ENCODE results near the gene OPCML.

Gene OPCML

GRCh38 chr11:133541021-133541719, 8.9 kb upstream of the OPCML start:
- DNase-seq (ENCODE audit: low read depth in 2 of 2, low spot score in 1 of 2), result no peak

GRCh38 chr11:133536198-133536597, 3.9 kb upstream of the OPCML start:
- DNase-seq (ENCODE audit: low read depth in 2 of 2, low spot score in 1 of 2), result no peak

DNA sequence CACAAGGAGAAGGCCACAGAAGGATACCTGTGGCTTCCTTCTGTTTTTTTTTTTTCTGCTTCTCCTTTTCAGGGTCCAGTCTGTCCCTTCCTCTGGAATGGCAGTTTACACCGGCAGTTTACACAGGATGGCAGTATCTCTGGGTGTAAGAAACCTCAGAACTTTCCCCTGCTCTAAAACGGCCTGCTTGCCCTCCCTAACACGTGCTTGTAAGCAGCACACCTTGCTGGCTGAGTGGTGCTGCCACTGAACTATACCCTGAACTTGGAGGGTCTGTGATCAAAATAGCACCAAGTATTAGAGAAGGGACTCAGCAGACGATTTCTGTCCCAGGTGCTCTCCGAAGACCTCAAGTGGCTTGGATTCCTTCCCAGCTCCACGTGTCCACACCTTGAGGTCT, 904 bp upstream of the OPCML start:
- no peak for DNase-seq (ENCODE audit: low read depth in 2 of 2, low spot score in 1 of 2)

DNA sequence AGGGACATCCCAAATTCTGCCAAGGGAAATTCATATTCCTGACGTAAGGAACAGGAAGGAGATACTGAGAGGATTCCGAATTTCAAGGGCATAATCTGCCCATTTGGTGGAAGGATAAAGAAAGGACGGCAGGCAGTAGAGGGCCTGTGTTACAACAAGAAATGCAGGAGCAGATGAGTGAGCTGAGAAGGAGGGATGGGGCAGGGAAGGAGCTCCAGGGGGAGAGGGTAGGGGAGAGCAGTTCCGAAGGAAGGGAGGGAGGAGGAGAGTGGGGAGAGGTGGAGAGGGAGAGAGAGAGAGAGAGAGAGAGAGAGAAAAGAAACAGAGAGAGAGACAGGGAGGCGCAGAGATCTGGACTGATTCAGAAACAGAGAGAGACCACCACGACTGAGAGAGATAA, 843 bp downstream of the OPCML start:
- no peak for DNase-seq (ENCODE audit: low read depth in 2 of 2, low spot score in 1 of 2)

DNA sequence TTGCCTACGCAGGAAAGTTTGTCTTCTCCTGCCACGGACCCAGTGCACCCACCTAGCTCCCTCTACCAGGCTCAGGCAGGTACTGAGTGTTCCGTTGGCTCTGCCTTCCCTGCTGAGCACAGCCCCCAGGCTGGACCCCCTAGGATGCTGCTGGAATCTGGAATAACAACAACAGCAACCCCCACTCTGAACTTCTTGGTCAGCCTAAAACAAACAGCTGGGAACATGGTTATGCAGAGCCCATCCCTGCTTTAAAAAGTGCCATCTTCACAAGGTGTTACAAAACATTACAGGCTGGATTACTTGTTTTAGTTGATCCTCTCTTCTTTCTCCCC, 1.8 kb downstream of the OPCML start:
- no peak for DNase-seq (ENCODE audit: low read depth in 2 of 2, low spot score in 1 of 2)

- DNase-seq (ENCODE audit: low read depth in 2 of 2, low spot score in 1 of 2), result no peak
Measured at GRCh38 chr11:133529807-133530500, 2.3 kb downstream of the OPCML start.

DNA sequence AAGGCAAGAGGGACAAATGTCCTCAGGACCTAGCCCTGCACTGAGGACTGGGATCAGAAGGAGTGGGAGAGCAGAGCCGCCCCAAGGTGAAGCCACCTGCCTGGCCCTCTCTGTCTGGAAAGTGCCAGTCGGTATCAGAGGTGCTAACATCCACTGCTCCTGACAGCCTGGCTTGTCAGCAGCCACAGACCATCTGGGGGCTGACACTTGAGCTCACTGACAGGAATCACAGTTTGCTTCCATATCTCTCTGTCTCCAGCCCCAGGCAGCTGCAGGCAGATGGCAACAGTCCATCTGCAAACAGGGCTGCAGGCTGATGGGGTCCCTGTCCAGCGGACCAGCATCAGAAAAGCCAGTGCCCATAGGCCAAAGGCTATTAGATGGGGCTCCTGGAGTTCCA, 5.5 kb downstream of the OPCML start:
- no peak for DNase-seq (ENCODE audit: low read depth in 2 of 2, low spot score in 1 of 2)

DNA sequence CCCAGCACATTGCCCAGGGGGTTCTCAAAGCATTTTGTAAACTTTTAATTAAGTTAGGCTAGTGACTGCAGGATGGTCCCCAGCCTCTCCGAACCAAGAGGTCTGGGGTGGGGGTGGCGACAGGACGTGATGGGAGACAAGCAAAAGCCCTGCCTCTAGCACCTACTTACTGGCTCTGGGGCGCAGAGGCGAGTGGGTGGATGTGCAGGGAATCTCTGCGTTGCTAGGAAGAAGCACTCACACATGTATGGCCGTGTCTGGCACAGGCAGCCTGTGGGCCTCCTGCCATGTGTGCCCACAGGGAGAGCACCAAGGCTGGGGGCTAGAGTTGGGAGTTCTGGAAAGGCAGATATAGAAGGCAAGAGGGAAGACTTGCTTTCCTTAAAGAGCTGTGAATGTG, 6.3 kb downstream of the OPCML start:
- no peak for DNase-seq (ENCODE audit: low read depth in 2 of 2, low spot score in 1 of 2)

DNA sequence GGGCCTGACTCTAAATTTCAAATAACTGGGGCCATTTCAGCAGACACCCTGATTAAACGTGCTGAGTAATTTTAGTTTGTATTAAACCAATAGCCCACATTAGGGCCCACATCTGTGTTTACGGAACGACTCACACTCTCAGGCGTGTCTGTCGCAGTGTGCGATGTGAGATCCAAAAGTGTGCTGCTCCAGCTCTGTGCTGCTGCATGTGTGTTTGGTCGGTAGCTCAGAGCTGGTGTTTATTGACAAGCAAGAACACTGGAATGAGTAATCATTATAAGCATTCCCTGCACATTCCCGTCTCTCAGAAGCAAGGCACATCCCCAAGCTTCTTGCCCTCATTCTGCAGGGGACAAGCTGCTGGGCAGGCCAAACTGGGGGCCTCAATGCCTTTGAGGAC, 7.8 kb downstream of the OPCML start:
- DNase-seq (ENCODE audit: low read depth in 2 of 2, low spot score in 1 of 2), result no peak

- no peak for DNase-seq (ENCODE audit: low read depth in 2 of 2, low spot score in 1 of 2)
Measured at GRCh38 chr11:133522344-133522743, 10.0 kb downstream of the OPCML start.

DNA sequence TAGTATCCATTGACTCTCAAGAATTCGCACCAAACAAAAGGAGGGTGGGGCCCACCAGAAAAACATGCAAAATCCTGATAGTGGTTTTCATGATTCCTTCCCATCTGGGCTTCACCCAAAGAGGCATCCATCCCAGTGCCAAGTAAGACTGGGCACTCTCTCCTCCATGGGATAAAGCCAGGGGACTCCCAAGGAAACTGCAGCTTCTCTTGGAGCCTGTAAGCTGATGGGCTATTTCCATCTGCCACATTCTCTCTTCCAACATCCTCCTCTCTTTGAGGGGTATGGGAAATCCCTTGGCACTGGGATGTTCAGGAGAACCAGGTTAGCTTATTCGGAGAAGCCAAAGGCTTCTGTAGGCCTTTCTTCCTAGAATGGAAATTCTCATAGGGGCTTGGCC, 10.8 kb downstream of the OPCML start:
- DNase-seq (ENCODE audit: low read depth in 2 of 2, low spot score in 1 of 2), result no peak

DNA sequence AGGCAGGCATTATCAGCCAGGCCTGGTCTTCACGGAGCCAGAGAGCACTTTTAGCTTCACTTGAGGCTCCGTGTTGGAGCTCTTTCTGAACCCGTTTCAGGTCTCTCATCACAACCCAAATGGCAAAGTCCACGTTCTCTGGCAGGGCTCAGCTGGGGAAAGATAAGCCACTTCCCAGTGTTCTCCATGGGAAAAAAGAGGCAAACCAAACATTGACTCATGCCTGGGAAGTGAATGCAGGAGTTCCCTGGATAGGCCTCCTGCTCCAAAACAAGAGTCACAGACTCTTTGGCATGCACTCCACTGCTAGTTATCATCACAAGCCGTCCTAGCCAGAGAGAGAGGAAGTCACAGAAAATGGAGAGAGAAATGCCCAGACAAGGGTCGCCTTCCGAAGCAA, 11.6 kb downstream of the OPCML start:
- no peak for DNase-seq (ENCODE audit: low read depth in 2 of 2, low spot score in 1 of 2)

GRCh38 chr11:133519560-133519959, 12.7 kb downstream of the OPCML start:
- no peak for DNase-seq (ENCODE audit: low read depth in 2 of 2, low spot score in 1 of 2)

DNA sequence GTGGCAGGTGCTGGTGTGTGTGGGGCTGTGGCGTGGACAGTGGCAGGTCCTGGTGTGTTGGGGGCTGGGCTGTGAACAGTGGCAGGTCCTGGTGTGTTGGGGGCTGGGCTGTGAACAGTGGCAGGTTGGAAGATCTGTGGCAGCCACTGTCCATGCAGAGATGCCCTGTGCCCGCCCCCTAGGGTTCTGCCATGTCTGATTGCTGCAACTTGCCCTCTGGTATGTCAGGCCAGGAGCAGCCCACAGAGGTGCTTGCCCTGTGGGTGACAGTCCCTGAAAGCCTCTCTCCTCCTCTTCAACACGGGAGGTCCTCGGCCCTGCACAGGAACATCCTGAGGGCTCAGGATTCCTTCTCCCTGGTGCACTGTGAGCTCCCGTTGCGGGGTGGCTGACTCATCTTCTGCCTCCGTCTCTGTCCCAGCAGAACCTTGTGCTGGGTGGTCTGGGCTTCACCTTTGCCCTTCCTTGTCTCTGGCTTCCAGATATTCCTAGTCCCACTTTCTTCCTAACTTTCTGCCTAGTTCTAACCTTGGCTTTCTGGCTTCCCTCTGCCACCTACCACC, 13.5 kb downstream of the OPCML start:
- no peak for DNase-seq (ENCODE audit: low read depth in 2 of 2, low spot score in 1 of 2)

DNA sequence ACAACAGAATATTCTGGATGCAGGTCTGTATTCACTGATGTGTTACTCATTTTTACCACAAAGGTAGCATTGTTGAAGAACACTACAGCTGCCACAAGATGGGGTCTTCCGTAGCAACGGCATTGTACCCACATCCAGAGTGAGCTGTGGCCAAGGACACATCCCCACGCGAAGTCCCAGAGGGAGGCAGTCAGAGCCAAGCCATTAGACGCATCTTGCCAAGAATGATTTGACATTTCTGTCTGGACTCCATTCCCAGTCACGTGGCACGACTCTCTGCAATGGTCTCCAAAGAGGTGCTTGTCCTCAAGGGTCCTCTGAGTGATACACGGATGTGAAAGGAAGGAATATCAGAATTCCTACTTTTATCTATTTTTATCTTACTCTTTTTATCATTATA, 15.5 kb downstream of the OPCML start:
- no peak for DNase-seq (ENCODE audit: low read depth in 2 of 2, low spot score in 1 of 2)

DNA sequence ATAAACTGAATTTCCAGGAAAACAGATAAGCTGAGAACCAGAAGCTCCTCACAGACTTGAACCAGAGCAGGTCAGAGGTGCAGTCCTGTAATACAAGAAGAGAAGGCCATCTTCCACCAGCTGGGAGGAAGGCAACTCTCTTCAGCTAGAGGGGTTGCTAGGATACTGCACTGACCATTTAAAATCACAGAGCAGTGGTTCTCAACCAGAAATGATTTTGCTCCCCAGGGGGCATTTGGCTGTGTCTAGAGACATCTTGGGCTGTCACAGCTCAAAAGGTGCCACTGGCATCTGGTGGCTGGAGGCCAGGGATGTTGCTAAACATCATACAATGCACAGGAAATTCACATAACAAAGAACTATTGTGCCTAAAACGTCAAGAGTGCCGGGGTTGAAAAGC, 17.2 kb downstream of the OPCML start:
- no peak for DNase-seq (ENCODE audit: low read depth in 2 of 2, low spot score in 1 of 2)

- DNase-seq (ENCODE audit: low read depth in 2 of 2, low spot score in 1 of 2), result no peak
Measured at GRCh38 chr11:133509924-133510697, 22.2 kb downstream of the OPCML start.

- DNase-seq (ENCODE audit: low read depth in 2 of 2, low spot score in 1 of 2), result no peak
Measured at GRCh38 chr11:133508468-133508867, 23.8 kb downstream of the OPCML start.

GRCh38 chr11:133507185-133507584, 25.1 kb downstream of the OPCML start:
- no peak for DNase-seq (ENCODE audit: low read depth in 2 of 2, low spot score in 1 of 2)

DNA sequence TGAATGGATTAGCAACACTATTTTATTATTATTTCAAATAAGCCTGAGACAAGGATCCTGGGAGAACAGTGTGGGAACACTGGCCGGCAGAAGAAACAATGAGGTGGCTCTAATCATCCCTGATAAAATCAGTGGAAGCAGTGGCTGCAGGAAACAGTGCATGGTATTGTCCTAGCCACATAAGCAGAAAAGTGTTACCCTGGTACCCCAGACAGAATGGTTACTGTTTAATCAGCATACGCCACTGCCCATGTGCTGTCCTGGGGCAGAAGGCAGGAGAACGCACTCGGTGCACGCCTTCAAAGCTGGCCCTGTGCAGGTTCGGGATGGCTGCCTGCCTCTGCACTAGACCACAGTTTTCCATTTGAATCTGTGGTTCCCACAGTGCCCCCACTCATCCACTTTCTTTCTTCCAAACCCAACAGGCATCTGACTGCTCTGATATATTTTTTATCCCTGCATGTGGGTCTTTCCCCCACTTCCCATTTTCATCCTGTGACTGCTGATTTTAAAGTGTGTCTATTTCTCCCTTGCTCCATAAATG, 25.7 kb downstream of the OPCML start:
- DNase-seq (ENCODE audit: low read depth in 2 of 2, low spot score in 1 of 2), result no peak

DNA sequence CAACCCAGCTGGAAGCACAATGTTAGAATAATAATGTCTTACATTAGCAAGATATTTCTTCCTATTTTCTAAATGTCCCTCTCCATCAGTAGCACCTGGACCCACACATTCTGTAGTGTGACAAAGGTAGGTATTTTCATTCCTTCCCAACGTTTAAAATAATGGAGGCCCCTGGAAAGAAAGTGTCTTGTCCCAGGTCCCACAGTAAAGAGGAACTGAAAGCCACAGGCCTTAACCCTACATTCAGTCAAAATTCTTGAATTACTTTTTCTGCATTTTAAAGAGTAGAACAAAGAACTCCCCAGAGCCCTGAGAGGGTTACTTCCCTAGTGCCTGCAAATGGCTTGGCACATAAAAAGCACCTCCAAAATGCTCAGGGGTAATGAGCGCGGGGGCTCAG, 26.3 kb downstream of the OPCML start:
- no peak for DNase-seq (ENCODE audit: low read depth in 2 of 2, low spot score in 1 of 2)

GRCh38 chr11:133504906-133505305, 27.4 kb downstream of the OPCML start:
- no peak for DNase-seq (ENCODE audit: low read depth in 2 of 2, low spot score in 1 of 2)

Data from stimulated activated CD8-positive, alpha-beta memory T cell treated with anti-CD3 and anti-CD28 coated beads, Interleukin-4, amount 100 ng/mL, for 1 hour (primary cell).